Adrenal gland (tissue), 5 donors: ENCODE data around the gene MARCKS.

Experiments
- POLR2A ChIP-seq, 2 donors: fragments of 450-650 bp; IDR thresholded peaks; one replicate each; pipeline ENCODE4 v1.6.1; 2017; ENCODE audit warnings: antibody characterized with exemption in 2 of 2, mild to moderate bottlenecking in 2 of 2, moderate library complexity in 1 of 2
- TF ChIP-seq, protein P1 (sequence below), 6 experiments: fragments of 450-650 bp in 4 of 6; fragments of 200-600 bp in 2 of 6; sonication (generic) in 1 of 6; IDR thresholded peaks; 1 replicate in 5 of 6; 2 replicates in 1 of 6; pipeline versions ENCODE4 v1.5.1 to v1.8.0; 2016 to 2021; ENCODE audit warnings: antibody characterized with exemption in 6 of 6, mild to moderate bottlenecking in 2 of 6, moderate library complexity in 1 of 6
- donor health status: DM: no; HTN: no; CAD: no.

DNA sequence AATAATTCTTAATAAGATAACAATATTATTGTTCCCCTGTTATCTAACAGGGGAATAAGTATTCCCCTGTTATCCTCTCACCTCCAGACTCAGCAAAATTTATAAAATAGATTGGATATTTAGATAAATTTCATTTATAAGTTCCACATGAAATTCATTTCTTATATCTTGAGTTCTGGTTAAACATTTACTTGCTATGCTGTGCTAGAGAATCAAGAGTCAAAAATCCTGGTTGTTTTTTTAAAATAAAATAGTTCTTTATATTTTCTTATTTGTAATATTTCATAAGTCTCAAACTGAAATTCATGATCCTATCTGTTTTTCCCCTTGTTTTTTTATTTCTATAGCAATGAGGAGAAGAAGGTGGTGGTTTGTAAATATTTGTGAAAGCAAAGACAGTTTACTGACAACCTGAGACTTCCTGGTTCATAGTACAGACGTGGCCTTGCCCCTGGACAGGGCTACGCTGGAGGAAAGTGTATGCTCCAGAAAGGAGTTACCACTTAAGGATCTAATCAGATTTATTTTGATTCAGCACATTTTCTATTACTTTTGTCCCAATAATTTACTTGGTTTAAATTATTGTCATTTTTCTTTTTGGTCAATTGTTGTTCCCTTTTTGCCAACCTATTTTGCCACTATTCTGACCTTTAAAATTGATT lies 37.8 kb upstream of the MARCKS start:
- TF ChIP-seq, protein P1, sequence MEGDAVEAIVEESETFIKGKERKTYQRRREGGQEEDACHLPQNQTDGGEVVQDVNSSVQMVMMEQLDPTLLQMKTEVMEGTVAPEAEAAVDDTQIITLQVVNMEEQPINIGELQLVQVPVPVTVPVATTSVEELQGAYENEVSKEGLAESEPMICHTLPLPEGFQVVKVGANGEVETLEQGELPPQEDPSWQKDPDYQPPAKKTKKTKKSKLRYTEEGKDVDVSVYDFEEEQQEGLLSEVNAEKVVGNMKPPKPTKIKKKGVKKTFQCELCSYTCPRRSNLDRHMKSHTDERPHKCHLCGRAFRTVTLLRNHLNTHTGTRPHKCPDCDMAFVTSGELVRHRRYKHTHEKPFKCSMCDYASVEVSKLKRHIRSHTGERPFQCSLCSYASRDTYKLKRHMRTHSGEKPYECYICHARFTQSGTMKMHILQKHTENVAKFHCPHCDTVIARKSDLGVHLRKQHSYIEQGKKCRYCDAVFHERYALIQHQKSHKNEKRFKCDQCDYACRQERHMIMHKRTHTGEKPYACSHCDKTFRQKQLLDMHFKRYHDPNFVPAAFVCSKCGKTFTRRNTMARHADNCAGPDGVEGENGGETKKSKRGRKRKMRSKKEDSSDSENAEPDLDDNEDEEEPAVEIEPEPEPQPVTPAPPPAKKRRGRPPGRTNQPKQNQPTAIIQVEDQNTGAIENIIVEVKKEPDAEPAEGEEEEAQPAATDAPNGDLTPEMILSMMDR (IDR thresholded peaks at IDR 0.05) = no peak
- TF ChIP-seq POLR2A (IDR thresholded peaks at IDR 0.05) = no peak
